ENCODE data around the gene LSM11.

DNA sequence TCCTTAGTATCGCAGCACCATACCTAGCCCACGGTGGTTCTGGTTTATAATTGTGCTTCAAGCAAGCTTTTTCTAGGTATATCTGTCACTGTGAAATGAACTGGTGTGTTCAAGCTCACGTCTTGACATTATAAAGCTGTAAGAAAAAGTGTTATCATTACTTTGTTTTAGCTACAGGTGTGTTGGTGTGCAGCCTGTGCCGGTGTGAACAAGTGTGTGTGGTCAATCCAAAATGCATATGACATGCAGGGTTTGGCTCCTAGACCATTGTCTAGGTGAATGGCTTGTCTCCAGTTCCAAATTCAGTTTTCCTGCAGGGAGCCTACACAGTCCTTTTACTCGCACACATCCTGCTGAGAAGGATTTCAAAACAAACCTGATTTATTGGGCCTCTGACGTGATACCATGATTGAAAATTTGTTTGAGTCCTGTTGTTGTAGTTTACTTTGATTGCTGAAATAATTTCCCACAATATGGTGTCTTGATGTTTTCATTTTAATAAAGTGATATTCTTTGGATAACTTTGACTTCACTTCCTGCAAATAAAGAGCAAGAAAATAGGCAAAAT is 3.7 kb downstream of the LSM11 start:
- no peak for TF ChIP-seq POLR2A (IDR thresholded peaks at IDR 0.05)
- TF ChIP-seq, protein P1, sequence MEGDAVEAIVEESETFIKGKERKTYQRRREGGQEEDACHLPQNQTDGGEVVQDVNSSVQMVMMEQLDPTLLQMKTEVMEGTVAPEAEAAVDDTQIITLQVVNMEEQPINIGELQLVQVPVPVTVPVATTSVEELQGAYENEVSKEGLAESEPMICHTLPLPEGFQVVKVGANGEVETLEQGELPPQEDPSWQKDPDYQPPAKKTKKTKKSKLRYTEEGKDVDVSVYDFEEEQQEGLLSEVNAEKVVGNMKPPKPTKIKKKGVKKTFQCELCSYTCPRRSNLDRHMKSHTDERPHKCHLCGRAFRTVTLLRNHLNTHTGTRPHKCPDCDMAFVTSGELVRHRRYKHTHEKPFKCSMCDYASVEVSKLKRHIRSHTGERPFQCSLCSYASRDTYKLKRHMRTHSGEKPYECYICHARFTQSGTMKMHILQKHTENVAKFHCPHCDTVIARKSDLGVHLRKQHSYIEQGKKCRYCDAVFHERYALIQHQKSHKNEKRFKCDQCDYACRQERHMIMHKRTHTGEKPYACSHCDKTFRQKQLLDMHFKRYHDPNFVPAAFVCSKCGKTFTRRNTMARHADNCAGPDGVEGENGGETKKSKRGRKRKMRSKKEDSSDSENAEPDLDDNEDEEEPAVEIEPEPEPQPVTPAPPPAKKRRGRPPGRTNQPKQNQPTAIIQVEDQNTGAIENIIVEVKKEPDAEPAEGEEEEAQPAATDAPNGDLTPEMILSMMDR (IDR thresholded peaks at IDR 0.05): no peak
